DMS53 treated with DMSO at 0.1 percent for 48 hours (cell line): ENCODE data around the gene MEIS1.

ENCODE experiments used
- DNase-seq: peaks from one replicate; lab custom pipeline; 2025; ENCODE audit not compliant: unreplicated experiment; lab: John Stamatoyannopoulos, UW

The MEIS1 gene

DNA sequence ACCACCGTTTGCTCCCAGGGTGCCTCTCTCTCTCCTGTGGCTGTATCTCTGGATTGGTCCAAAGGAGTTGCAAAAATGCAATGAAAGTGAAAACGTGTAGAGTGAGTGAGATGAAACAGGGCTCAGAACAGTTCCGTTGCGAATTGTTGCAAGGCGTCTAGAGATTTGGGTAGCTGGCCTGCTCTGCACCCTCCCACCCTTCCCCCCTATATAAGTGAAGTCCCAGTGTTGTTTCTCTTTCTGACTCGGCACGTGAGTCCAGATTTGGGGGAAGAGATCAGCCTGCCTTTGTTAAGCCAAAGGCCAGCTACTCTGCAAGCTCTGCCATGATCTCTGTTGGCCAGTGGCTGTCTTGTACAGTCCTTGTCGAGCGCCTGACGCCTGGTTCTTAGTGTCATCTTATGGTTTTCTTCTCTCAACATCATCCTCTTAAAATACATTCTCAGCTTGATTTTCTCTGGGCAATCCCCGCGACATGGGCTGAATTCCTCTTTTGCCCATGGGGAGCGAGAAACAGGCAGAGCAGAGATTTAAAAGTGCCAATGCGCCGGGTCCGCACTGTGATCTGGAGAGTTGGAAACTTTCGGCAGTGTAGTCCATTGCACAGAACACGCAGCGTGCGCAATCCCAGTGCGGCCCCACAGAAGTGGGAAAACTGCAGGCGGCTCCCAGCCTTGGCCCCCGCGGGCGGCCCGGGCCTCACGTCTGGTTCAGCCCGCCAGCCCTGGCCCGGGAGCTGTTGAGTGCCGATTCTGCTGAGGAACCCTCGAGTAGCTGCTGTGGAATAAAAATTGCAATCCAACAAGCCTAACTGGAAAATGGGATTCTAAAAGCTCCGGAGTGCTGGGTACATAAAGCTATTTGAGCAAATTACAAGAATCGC is 9.3 kb downstream of the MEIS1 start:
- DNase-seq = no peak

DNA sequence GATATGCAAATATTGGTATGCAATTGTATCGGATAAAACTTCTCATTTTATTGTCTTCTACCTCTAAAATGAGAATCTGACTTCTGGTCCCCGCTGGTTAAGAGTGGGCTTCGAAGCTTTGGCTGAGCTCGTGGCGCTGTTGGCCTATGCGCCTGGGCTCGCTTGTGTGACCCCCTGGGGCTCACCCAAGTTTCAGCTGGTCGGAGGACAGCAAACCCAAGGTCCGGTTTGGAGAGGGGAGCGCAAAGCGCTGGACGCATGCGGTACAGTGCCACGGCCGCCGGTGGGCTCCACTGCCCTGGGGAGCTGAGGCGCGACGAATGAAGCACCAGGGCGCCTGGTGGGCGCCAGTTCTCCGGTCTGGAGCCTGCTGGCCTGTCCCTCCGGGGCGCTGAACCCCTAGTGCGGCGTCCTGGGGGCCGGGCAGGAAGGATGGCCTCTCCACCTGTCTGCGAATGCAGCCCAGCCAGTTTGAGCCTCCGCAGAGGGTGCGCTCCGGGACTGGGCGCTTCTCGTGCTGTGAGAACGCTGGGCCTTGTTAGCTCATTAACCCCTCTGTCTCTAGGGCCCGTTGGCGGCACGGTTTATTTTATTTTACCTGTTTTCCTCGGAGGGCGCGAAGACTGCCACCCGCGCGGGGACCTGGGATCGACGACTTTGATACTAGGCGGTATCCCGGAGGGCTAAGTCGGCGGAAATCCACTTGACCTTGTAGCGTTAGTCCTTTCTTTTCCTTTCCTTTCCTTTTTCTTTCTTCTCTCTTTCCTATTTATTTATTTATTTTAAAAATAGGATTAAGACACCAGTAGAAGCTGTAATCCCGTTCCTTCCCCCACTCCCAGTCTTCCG is 10.4 kb downstream of the MEIS1 start:
- DNase-seq = peak; percentile 67

DNA sequence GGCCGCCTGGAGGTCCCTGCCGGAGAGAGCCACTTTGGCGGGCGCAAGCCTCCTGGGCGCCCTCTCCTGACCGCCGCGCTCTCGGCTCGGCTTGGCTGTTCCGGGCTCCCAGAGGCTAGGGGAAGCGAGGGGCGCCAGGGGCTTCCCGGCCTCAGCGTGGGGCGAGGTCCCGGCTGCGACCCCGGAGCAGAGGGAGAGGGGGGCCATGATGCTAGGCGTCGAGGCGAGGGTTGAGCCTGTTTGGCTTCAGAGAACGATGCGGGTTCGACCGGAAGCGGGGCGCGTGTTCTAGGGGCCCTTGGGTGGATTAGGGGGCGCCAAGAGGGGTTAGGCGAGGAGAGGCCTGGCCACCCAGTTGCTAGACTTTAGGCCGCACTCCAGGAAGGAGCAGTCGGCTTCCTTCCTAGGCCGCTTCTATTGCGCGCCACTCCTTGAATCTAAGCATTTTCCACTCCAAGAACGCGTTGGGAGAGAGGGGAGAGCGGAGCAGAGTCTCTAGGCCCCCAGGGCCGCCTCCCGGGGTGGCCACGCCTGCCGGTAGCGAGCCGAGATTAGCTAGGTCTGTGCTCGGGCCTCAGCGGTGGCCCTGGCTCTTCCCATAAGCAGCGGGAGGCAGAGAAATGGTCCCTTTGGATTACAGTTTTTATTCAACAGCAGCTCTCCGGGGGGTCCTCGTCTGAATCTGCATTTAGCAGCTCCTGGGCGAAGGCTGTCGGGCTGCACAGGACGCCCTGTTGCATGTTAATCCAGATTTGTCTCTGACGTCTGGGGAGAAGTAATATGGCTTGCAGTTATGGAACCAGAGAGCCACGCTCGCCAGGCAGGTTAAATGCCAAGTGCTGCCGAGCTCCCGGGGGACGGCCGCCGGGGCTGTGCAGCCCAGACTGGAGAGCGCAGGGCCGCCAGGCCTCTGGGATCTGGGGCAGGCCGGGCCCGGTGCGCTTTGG is 11.3 kb downstream of the MEIS1 start:
- DNase-seq = peak; percentile 67

DNA sequence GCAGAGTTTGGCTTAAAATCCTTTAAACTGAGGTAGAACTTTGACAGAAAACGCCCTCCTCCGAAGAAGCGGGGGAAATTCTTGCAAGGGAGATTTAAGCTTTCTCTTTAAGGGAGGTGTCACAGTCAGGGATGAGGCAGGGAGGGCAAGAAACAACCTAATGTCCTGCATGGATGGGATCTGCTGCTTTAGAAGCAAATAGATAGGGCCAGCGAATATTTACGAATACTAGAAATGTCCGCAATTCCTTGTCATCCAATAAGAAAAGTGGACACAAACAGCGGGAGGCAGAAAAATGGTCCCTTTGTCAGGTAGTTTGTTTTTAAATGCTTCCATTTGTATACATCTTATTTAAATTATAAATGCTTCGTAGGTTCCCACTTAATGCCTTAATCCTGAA is 12.0 kb downstream of the MEIS1 start:
- DNase-seq = no peak

DNA sequence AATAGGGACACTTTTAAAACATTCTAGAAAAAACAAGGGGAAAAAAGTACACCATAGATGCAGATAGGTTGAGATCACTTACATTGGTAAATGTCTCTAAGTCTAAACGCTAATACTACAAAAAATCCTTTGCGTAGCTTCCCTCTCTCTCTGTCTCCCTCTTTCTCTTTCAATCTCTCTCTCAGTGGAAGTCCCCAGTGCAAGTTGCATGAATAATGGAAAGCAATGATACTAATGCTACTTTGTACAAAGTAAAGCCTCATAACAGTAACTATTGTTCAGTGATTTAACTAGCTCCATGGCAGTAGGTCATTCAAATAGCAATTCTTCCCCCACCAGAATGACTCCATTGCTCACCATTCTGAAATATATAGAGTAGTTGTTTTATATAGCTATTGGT is 12.8 kb downstream of the MEIS1 start:
- no peak for DNase-seq

DNA sequence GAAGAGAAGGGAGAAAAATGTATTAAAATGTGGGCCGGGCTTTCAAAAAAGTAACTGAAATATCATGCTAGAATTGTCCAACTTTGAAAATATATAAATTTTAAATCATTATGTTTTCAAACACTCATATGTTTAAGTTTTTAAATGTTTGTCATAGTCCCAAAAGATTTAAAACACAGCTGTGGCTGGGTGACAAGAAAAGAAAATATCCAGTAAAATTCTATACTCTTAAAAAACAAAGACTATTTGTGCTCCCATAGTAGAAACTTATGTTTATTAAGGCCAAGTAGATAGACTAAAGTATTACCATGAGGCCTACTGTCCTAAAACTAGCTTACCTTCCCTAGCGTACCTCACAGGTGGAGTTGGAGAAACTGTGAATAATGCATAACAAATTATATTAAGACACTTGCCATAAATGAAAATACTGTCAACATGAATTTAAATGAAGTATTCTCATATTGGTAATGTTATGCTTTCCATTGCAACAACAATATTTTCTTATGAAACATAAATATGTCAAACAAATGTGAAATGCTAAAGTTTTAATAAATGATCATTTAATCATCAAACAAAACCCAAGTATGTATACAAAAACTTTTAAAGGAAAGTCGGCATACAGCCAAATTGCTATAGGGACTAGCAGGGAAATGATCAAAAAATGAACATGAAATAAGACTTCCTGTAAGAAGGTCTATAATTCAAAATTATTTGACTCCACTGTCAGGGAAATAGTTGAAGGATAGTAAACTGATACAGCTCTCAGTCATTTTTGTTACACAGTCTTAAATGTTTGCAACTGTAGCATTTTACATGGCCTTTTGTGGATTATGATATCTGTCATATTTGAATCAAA is 13.4 kb downstream of the MEIS1 start:
- no peak for DNase-seq

DNA sequence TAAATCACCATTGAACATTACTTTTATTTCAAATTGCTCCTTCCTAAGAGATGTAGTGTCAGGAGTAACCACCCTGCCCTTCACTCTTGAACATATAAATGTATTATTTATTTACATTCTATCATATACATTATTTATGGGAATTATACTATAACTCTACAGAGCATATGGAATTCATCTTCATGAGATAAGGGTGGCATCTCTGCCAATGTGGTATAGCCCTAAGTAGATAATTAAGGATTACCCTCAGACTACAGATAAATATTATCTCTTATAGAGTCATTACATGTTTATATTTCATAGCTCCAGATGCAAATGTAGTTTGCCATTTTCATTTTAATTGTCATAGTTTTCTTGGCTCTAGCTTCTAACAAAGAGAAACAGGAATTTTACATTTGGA is 17.3 kb downstream of the MEIS1 start:
- no peak for DNase-seq

DNA sequence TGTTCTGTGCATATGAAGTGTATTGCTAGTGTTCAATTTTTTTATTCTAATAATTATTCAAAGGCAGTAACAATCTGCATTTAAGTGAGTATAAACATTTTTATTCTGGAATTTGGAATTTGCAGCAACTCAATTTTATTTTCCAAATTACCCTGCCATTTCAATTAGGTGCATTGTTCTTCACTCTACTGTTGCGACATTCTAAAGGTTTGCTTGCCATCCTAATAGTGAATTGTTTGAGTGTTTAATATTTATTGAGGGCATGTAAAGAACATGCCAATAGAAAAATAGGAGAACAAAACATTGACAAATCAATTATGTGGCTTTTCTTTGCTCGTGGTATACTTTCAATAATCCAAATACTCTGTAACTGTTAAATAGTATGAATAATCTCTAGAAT is 18.0 kb downstream of the MEIS1 start:
- no peak for DNase-seq

DNA sequence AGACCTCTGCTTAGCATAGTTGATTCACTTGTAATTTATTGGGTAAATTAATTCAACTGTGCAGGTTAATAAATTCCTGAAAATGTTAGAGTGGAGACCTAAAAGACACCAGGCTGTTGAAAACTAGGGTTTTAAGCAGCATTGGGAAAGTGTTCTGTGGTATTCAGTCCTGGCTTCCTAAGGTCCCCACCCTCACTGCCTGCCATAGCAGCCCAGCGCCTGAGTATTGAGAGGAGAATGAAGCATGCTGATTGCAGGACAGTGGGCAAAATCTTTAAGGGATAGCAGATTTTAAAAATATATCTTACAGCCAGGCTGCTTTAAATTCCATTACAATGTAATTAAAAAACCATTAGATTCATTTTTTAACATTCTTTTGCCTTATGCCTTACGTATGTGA is 20.6 kb downstream of the MEIS1 start:
- no peak for DNase-seq

DNA sequence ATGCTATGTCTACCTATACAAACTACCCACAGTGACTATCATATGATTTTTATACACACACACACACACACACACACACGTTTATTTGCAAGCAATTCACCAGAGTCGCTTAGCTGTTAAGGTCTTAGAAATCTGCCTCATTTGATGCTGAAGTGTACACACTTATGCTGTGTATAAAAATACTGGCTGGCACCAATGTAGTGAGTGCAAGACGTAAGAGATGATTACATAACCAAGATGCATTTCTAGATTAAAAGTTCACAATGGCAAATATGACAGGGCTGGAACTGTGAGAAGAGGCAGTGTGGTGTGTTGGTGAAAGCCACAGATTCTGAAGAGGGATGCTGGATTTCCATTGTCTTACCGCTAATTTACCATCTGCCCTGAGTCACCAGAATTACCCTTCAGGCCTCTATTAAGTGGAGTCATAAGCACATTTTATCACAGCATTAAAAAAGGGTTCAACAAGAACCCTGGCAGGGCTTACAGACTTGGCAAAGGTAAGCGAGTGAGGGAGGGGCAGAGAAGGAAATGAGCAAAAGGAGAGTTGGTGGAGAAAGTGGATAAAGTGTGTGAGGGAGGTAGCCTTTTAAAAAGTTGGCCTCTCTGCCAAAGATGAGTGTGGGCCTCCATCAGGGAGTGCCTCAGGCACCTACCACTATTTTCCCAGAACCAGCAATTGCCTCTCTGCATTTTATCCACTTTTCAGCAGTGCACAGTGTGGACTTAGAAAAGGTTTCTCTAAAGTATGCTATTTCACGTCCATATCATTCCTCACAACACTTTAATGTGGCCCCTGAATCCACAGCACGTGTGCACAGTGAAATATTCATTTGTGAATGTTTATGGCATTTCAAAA is 21.5 kb downstream of the MEIS1 start:
- DNase-seq = no peak

DNA sequence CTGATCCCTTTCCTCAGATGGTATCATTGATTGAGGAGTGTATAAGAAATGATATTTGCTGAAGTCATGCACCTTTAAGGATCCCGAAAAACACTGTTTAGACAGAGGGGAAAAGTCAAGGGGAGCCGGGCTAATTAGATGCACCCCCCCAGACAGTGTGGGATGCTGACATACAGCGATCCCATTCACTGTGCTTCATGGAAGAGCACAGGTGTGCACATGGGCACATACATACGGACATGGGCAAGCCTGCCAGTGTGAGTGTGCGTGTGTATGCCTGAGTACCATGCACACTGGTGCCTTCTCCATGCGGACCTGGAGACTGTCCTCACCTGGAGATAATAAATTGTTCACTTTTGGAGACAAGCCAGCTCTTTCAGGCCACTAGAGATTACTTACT is 22.6 kb downstream of the MEIS1 start:
- no peak for DNase-seq

DNA sequence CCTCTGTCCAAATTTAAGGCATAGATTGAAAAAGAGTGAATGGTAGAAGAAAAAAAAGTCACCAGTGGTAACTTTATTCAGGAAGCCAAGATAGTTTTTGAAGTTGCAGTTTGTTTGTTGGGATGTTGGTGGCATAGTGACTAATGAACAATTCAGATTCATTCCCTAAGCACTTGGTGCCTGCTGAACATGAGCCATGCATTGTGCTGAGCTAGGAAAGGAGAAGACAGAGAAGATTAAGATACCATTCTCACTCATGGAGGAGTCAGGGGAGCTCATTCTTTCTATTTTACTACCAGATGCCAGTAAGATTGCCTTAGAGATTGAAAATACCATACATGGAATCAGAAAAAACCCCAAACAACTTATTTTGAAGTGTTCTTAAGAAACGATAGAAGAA is 25.1 kb downstream of the MEIS1 start:
- no peak for DNase-seq

DNA sequence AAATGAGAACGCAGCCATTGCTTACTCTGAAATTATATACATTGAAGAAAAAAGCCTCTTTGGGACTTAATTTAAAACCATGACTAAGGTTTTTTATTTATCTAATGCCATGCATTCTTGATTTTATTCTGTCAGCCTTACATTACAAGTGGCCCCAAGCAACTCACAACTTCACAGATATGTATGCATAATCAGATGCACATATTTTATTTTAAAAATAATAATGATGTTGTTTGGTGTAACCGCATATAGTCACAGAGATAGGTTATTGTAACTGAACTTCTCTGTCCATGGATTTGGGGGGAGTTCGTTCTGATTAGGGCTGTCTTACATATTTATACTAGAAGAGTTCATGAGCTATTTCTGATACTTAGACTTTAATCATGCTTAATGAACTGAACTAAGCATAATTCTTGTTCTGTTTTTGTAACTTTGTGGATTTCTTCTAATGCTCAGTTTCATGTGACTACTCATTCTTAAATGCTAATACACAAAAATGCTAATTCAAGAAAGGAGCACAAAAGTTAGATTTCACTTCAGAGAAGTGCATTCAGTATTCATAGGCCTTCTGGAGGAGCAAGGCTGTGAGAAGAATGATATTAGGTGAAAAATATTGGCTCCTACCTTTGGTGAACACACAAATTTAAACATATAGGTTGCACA is 26.2 kb downstream of the MEIS1 start:
- DNase-seq = no peak

DNA sequence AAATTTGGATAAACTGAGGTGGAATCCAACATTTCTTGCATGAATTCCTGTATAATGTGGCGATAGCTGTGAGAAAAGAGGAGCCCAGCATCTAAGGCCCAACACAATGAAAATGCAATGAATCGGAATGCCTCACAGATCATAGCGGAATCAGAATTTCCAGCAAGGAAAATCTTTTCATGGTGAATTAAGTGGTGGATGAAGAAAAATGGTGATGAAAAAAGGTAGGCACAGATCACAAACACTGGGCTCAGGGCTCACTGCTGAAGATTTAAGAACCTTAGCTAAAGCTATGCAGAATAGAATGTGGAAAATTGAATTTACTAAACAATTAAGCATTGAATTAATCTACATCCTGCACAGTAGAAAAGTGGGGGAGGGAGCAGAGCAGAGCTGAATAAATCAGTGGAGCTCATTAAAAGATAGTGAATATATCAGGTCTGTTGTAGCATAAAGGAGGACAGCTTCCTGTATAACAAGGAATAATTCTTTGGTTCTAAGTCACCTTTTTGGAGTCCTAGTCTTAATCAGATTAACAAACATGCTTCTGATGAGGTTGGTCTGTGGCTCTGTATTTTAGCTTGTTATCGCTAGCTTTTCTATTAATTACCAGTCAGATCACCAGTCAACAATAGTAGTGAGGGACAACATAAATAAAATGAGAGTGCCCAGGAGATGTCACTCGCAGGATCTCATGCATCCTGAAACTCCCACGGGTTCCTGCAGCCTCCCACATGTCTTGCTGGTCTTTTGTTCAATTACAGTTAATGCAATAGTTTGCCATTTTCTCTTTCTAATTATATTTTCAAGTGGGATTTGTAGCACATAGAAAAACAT is 27.0 kb downstream of the MEIS1 start:
- no peak for DNase-seq

DNA sequence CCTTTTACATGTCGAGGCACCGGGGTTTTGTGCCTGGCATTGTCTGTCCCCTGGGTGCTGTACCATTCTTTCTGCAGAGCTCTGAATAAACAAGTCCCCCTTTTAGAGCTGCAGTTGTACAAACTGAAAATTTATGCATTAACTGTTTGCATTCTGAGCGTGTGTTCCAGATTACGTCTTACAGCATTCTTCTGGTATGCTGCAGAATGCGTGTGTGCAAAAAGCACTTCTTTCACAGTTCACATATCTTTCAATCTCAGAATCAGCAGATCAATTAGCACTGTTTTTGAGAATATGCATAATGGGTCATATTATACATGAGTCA is 27.5 kb downstream of the MEIS1 start:
- DNase-seq = no peak

DNA sequence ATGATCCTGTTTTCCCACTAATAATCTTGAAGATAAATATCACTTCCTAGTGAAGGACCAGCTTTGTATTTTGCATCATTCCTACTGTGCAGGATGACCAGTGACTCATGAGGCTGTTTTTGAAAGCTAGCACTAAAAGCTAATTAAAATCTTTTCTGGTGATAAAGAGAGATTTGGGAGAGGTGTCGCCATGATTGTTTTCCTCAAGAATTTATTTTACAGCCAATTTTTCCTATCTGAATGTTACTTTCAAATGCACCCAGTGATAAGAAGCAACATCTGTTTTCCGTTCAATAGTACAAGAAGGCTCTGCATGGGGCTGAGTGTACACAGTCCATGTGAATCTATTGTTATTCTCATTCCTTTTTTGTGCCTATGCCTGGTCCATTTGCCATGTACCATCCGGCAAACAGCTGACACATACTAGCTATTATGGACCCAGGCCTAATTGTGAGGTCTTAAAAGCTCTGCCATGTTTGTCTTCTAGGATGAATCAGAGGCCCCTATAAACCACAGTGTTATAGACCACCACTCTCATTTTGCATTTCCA is 28.4 kb downstream of the MEIS1 start:
- no peak for DNase-seq

DNA sequence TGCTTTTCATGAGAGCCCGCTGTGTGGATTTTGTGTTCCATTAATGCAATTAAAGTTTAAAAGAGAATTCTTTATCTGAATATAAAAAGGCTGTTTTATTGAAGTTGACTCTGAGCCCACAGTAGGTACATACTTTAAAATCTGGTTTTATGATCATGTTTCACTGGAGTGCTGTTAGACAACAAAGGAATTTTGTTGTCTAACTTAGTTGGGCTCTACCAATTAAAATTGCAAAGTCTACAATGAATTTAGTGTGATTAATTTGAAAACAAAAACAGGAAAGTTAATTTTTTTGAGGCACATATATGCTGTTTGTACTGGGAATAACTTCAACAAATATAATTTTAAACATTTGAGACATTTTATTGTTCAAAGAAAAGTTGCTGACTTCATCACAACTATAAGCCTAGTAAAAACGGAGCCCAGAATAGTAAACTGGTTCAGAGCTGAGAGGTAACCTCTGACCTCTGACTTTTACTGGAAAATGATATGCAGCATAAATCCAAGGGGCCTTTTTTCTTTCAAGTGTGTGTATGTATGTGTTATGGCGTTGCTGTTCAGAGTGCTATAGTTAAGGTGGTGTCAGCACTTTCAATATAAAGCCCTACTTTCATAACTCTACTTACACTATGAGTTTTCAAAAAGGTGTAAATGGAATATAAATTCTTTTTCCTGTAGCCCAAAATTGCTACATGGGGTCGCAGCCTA is 30.2 kb downstream of the MEIS1 start:
- no peak for DNase-seq
